NCI-H1694 treated with DMSO at 0.1 percent for 48 hours (cell line): ENCODE data around the gene RBKS.

Experiments used
- DNase-seq: peaks from one replicate; lab custom pipeline; 2025; lab: John Stamatoyannopoulos, UW

The RBKS gene

DNA sequence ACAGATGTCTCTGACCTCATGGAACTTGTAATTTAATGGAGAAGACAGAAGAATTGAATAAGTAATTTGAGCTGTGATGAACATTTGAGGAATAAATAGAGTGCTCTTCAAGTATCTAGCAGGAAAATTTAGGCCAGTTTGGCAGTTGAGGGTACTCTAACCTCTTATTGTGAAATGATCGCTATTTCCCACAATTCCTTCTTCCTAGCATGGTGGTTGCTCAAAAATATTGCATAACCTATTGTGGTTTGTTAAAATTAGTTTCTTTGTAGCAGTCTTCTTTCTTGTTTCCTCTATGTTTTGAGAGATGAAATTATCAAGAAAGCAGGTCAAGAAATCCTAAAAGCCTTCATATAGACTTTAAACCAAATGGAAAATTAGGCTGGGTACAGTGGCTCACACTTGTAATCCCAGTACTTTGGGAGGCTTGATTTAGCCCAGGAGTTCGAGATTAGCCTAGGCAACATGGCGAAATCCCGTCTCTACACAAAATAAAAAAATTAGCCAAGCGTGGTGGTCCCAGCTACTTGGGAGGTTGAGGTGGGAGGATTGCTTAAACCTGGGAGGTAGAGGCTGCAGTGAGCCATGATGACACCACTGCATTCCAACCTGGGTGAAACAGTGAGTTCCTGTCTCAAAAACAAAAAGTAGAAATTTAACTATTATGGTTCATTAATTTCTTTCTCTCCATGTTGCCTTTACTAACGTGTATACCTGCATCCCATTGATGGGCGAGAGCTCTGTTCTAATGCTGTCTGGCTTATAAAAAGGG, 58.7 kb downstream of the RBKS start:
- no peak for DNase-seq

DNA sequence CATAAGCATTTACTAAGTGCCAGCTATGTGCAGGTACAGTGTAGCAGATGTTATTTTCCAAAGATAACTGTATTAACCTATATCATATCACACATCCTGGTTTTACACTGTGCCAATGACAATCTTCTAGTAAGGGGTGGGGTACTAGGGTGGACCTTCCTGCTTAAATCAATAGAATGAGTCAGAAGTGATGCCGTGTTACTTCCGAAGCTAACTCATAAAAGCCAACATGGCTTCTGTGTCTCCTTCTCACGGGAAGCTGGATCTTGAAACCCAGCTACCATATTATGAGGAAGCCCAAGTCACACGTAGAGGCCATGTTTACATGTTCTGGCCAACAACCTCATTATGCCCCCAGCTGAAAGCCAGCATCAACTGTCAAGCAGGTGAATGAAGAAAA, 59.5 kb downstream of the RBKS start:
- DNase-seq = no peak

DNA sequence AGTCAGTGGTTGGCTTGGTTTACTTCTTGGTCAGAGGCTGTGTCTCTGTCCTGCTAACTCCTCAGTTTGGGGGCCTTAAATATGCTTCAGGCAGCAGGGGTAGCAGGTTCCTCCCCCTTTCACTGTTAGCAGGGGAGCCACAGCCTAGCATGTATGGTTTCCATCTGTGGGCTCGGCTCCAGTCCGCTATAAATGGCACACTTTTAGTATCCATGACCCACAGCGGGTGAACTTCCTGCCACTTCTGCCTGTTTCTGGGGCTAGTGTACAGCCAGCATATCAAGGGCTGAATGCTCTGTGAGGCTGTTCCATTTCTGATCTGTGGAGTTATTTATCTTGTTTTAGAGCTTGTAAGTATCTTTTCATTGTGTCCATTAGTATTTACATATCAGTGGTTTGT, 60.4 kb downstream of the RBKS start:
- DNase-seq = no peak

DNA sequence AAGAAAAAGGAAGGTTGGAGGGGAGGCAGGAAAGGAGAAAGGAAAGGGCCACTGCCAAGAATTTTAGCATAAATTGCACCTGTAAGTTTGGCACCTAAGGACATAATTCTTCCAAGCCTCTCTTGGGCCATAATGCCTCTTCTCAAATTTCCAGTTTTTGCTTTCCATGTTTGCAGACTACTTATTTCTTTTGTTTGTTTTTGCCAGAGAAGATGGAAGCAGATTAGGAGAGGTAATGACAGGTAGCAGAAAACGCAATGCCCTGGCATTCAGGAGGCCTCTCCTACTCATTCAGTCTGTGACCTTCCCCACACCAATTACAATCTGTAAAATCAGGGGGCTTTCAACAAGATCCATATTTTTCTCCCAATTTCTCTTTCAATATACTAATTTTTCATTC, 61.9 kb downstream of the RBKS start:
- no peak for DNase-seq

DNA sequence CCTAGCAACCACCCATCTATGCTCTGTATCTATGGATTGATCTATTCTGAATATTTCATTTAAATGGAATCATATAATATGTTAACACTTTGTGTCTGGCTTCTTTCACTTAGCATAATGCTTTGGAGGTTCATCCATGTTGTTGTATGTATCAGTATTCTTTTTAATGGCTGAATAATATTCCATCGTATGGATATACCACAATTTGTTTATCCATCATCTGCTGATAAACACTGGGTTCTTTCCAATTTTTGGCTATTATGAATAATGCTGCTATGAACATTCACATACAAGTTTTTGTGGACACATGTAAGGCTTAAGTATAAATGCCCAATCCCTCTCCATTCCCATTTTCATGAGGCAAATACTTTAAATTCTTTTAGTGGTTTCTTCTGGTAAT, 65.8 kb downstream of the RBKS start:
- DNase-seq = no peak

DNA sequence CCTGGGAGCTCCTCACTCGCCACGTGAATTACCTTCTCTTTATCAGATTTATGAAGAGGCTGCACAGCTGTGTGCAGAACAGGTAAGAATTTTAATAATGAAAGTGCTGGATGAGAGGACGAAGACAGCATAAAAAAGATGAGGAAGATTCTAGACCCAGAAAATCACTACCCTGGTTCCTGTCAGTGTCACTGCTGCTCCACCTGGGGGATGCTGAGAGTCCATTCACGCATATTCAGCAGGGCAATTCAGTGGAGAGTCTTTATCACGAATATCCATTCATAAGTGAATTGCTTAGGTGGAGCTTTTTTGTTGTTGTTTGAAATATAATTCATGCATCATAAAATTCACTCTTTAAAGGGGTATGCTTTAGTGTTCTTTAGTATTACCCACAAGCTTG, 66.6 kb downstream of the RBKS start:
- no peak for DNase-seq

DNA sequence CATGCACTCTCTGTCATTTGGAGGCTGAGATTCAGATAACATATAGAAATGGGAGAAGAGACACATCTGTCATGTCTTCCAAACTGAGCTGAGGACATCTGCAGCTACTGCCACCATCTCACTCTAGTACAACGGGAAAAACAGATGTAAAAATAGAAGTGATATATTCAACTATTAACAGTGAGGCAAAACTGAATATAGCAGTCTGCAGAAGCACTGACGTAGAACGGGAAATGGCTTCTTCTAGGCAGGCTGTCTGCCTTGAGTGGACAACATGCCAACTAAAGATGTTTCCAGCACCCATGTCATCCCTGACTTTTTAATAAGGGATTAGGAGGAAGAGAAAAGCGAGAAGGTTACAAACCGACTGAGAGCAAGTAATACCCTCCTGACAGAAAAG, 67.1 kb downstream of the RBKS start:
- no peak for DNase-seq

DNA sequence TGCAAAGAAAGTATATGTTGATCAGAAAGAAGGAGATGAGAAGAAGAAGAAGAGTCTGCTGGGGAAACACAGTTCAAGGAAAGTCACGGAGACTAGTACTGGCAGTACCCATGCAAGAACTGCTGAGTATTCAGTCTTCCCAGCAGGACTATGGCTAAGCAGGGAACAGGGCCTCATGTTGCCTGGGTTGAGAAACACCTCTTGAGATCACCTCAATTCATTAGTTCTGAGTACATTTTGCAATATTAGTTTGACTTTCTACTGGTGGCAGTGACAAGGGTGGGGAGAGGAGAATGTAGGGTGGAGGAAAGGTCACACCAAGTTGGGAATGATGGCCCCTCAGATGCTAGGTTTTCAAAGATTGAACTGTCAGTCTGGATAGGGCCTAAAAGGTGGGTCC, 68.1 kb downstream of the RBKS start:
- DNase-seq = no peak

DNA sequence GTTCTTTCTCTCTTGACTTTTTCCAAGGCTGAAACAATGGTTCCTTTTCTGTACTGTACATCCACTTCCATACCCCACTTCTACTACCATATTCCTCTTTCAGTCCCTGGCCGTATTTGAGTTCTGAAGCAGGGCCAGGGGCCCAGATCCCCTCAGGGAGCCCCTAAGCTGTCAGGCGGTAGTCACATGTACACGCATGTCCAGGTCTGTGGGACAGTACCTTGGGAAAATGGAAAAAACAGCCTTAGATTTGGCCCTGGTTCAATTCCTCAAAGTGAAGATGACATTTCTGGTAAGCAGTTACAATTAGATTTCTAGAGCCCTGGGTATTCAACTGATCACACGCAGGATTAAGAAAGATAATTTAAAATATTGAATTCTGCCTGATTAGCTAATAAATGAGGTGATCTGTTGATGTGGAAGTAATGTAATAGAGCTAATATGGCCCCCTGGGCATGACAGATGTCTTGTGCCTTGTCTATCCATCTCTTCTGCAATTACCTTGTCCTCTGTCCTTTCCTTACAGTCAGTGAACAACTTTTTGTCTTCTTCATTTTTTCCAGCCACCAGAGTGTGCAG, 74.2 kb downstream of the RBKS start:
- DNase-seq = no peak

DNA sequence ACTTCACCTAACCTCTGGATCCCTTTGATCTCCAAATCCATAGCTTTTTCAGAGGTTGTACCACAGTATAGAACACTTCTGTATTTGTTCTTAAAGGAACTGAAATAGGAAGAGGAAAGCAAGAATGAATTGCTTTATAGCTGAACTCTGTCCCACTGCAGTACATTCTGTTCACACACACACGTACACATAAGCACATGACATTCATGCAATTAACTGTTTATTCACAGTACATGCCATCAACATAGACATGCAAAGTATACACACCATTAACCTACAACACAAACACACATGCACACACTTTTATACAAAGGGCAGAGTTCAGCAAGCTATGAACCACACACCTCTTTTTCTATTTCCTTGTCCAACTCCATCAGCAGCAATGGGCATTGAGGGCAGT, 75.4 kb downstream of the RBKS start:
- DNase-seq = no peak

DNA sequence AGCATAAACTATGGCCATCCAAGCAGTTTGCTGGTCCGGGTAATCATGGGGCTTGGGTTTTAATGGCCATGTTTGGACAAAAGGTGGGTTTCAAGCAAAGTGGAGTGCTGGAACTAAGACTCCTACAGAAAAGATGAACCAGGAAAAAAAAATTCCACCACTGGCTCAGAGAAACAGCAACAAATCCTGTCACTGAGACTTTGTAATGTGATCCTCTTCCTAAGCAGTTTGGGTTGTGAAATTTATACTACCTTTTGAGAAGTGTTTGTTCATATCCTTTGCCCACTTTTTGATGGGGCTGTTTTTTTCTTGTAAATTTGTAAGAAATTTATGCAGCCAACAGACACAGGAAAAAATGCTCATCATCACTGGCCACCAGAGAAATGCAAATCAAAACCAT, 78.4 kb downstream of the RBKS start:
- no peak for DNase-seq

DNA sequence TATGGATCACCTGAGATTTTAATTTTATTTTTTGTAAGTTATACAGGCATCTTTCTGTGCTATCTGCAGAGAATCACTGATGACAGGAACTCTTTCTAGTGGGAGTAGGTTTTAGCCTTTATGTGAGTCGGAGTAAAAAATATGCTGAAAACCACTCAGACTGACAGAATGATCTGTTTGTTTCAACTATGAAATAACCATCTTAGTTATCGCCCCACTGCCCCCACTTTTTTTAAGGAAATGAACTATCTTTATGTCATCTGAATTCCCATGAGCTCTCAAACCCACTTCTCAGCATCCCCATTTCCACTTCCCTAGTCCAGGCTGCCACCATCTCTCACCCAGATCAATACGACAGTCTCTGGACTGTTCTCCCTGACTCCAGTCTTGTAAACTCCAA, 79.7 kb downstream of the RBKS start:
- DNase-seq = no peak

DNA sequence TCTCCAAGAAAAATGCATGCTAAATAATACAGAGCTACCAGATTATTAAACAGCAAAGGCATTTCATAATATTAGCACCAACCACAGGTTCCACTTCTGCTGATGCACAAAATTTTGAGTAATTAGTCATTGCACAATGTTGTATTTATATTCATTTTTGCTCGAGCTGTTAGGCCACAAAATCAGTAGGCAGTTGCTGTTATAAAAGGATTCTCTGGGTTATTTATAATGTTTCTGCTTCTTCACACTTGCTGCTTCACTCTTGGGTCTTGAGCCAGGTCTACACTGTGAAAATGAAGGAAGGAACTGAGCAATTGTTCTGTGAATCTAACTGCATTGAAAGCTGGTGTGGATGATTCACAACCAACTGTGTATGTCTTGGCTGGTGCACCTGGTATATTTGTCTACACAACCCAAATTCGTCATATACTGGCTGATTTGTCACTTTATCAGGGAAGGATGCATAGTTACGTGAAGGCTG, 80.4 kb downstream of the RBKS start:
- DNase-seq = no peak

DNA sequence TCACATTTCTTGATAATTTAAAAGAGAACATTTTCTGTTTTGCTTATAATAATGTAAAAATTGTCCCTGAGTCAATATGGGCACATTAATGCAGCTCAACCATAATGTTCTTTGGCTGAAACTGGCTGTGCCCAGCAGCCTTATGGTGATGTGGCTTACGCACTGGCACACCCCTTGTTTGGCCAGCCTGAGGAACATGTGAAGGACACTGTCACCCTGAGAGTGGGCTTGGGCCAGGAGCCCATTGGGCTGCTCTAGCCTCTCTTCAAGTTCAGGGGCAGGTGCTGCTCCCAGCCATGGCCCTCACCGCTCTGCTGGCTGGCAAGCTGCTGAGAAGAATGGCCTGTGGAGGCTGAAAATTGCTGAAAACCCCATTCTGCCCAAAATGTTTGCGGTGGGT, 81.2 kb downstream of the RBKS start:
- no peak for DNase-seq

DNA sequence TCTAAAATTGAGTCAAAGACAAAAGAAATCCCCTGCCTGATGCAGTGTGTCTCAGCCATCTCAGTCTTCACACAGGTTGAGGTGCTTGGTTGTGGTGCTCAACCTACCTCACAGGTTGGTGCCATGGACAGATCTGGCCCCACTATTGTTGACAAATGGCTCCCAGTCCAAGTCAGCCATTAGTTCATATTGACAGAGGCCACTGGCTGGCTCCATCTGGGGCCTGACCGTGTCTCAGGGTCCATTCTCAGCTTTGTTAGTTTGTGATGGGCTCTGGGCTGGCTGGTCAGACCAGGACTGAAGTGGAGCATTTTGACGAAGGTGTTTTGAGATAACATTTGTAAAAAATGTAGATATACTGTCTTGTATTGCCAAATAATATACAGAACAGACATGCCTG, 81.8 kb downstream of the RBKS start:
- no peak for DNase-seq

DNA sequence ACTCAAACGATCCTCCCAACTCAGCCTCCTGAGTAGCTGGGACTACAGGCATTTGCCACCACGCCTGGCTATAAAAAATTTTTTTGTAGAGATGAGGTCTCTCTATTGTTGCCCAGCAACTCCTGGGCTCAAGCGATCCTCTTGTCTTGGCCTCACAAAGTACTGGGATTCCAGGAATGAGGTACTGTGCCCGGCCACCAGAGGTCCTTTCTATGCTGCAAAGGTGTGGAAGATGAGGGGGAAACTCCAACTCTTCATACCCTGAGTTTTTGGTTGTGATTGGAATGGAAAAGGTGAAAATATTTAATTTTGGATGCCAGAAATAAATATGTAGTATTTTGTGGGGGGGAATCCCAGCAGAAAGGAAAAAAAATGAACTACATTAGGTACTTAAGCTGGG, 82.7 kb downstream of the RBKS start:
- peak; percentile 5 for DNase-seq

DNA sequence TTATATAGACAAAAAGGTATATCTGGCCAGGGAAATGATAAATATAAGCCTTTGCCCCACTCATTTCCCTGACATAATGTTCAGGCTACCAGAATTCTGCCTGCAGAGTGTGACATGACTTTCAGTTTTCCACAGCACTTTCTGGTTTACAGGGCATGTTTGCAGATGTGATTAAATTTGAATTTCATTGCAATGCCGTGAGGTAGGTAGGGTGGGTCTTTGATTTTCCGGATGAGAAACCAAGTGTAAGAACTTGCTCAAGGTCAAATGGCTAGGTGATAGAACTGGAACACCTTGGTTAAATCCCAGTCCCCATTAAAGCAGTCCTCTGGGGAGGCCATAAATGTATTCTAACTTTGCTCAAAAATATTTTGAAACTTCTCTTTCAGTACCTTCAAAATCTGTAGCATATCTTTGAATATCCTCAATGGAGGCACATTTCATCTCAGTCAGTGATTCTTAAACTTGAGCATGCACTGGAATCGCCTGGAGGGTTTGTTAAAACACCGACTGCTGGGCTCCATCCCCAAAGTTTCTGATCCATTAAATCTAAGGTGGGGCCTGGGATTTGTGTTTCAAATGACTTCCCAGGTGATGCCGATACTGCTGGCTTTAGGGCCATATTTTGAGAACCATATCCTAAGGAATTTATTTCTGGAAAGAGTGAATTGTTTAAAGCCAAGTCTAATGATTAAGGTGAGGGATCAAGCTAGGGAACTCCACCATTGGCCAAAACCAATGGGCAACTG, 83.7 kb downstream of the RBKS start:
- DNase-seq = no peak

DNA sequence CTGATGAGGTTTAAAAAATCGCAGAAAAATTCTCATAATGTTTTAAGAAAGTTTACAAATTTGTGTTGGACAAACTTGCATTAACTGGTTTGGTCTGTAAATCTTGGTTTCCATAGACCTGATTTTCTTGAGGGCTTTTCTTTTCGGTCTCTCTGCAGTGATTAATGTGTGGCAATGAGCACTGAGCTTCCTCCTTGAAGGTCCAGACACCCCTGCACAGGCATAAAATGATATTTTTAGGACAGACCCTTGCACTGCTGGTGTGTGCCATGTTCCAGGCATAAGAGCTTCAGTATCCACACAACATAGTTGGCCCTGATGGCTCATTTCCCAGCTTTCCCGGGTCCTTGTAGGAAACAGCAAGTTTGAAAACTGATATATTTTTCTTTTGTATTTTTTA, 85.0 kb downstream of the RBKS start:
- no peak for DNase-seq

DNA sequence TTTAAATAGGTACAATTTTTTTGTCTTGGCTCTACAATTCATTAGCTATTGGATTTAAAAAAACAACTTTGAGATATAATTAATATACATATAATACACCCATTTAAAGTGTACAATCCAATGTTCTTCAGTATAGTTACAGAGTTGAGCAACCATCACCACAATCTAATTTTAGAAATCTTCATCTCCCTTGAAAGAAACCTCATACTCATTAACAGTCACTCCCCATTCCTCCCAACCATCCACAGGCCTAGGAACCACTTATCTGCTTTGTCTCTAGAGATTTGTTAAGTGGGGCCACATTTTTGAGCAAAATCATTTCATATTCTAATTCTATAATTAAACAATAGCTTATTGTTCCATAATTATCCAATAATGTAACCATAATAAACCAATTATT, 86.0 kb downstream of the RBKS start:
- DNase-seq = no peak

DNA sequence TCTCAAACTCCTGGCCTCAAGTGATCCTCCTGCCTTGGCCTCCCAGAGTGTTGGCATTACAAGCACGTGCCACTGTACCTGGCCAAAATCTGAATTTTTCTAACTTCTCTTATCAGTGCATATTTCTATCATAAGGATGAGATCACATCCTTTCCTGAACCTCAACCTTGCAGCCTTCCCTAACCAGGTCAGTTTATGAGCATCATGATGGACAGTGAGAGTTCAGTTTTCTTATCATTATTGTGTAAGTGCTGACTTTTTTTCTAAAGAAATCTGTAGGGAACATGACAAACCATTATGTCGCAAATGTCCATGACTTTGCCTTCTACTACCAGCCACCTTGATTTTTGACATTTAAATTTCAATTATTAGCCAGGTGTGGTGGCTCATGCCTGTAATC, 87.1 kb downstream of the RBKS start:
- no peak for DNase-seq

DNA sequence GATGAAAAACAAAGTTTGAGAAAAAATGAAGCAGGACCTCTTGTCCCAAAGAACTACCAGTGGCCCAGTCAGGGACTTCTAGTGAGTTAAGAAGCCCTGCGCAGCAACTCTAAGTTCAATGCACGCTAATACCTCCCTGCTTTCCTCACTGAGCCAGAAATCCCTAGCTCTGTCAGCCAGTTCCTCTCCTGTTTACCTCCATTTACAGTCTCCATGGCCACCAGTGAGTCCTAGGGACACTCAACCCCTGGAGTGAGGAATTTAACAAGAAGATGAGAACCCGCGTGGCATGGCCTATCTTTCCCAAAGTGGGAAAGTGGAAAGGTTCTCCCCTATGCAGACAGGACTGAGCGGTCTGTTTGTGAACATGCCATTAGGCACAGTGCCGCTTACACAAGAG, 87.6 kb downstream of the RBKS start:
- DNase-seq = no peak

DNA sequence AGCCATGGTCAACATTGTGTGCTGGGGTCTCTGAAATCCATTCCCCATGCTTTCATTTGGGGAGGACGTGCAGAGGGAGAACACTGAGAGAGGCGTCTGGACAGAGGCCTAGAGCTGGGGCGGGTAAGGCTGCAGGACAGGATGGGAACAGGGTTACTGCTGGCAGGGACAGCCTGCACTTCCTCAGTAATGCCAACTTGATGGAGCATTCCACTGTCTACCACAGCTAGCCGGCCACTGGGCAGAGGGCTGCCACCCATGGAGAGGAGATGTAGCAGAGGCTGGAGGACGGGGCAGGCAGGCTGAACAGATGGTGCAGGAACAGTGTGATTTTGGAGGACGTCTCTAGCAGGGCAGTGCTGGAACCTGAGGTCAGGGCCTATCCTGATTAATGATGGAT, 89.3 kb downstream of the RBKS start:
- no peak for DNase-seq

DNA sequence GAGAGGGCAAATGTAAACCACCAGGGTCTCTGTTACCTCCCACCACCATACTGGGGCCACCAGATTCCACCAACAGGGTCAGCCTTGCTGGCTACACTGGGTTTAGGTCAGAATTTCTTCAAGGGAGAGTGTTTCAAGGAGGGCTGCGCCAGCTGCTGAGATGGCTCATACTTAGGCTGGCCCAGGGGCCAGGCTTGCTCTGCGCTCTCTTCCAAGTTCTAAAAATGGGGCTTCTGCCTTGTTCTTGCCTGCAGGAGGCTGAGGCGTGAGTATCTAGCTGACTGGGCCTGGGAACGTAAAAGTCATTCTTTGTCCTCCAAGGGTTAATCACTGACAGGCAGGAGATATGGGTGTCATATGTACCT, 90.6 kb downstream of the RBKS start:
- DNase-seq = no peak
